HepG2 (cell line): ENCODE data around the gene PRR33. TPM values are rescaled to one million over a fixed set of nuclear protein-coding genes. Genes with fewer than 3 reads are reported as not detected.

Source experiments
- ATAC-seq: fragments of 200-7000 bp; cut with Tn5 transposase; 3 replicates; pipeline ENCODE4 v1.9.1; 2020; ENCODE audit warnings: mild to moderate bottlenecking, moderate library complexity
- Bru-seq: library from RNA; stranded (reverse); fragments of 400-500 nt; gene quantifications from one replicate; lab custom pipeline; 2021; lab: Mats Ljungman, UMichigan
- BruChase-seq, 2 experiments: library from RNA; stranded (reverse); fragments of 400-500 nt; gene quantifications; one replicate each; lab custom pipeline; 2021; lab: Mats Ljungman, UMichigan
- BruUV-seq: library from RNA; stranded (reverse); fragments of 400-500 nt; replicated peaks from 2 replicates; lab custom pipeline; 2021; lab: Mats Ljungman, UMichigan
- CTCF ChIA-PET: fragments of 300-600 bp; formaldehyde crosslinking; extraction: SDS; loops from one replicate; lab custom pipeline; 2021; ENCODE audit warnings: low total read pairs, inconsistent platforms, low intra/inter-chr PET ratio; lab: Yijun Ruan, JAX
- POLR2A ChIA-PET: fragments of 350-600 bp; sonication (Branson Sonifier 250); formaldehyde crosslinking; loops from one replicate; lab custom pipeline; 2020; ENCODE audit warnings: antibody characterized with exemption, inconsistent platforms; lab: Yijun Ruan, JAX
- DNase-seq: peaks from one replicate; pipeline ENCODE4 v3.0.0-alpha.2; 2015; ENCODE audit warnings: low spot score
- FAIRE-seq: peaks from 3 replicates; lab custom pipeline; 2011; peaks lifted over from hg19 to GRCh38; lab: Jason Lieb, UNC
- H2AFZ ChIP-seq: one replicate; pipeline ENCODE4 v1.6.1; 2011; ENCODE audit warnings: low read length, inconsistent platforms
- H3K27ac ChIP-seq: fragments of 300-600 bp; 3 replicates; pipeline ENCODE4 v1.8.0; 2011; ENCODE audit warnings: mixed run types, mild to moderate bottlenecking, mixed read lengths, low read length, inconsistent platforms; ENCODE audit not compliant: insufficient read depth; ENCODE audit errors: extremely low read length
- H3K27me3 ChIP-seq, 2 experiments: fragments of 200-600 bp in 1 of 2; 2 replicates in 1 of 2; 3 replicates in 1 of 2; pipeline versions ENCODE4 v1.6.0 to v1.8.0; 2011; ENCODE audit warnings: low read length in 2 of 2, mild to moderate bottlenecking in 2 of 2, moderate library complexity in 2 of 2, inconsistent platforms in 1 of 2; ENCODE audit not compliant: insufficient read depth in 2 of 2, control insufficient read depth in 1 of 2
- H3K36me3 ChIP-seq, 2 experiments: fragments of 200-600 bp in 1 of 2; replicated peaks in 1 of 2; 2 replicates in 1 of 2; 3 replicates in 1 of 2; pipeline versions ENCODE4 v1.5.1 to v1.8.0; 2011; ENCODE audit warnings: low read length in 2 of 2, inconsistent platforms in 1 of 2; ENCODE audit not compliant: insufficient read depth in 2 of 2, control insufficient read depth in 1 of 2
- H3K4me1 ChIP-seq: 2 replicates; pipeline ENCODE4 v1.5.1; 2012; ENCODE audit warnings: low read length, inconsistent platforms; ENCODE audit not compliant: insufficient read depth
- H3K4me2 ChIP-seq: 2 replicates; pipeline ENCODE4 v1.6.0; 2011; ENCODE audit warnings: low read depth, low read length, inconsistent platforms
- H3K4me3 ChIP-seq, 3 experiments: fragments of 200-600 bp in 1 of 3; sonication (generic), shearing (Covaris generic) in 1 of 3; replicated peaks in 1 of 3; 2 replicates each; pipeline ENCODE4 v1.5.1; 2011 to 2016; ENCODE audit warnings: low read length in 3 of 3, inconsistent platforms in 2 of 3, low read depth in 2 of 3, mild to moderate bottlenecking in 2 of 3, control low read depth in 1 of 3, mixed read lengths in 1 of 3; ENCODE audit not compliant: insufficient read depth in 1 of 3
- H3K79me2 ChIP-seq: one replicate; pipeline ENCODE4 v1.6.1; 2011; ENCODE audit warnings: low read length, inconsistent platforms; ENCODE audit not compliant: insufficient read depth
- H3K9ac ChIP-seq: 2 replicates; pipeline ENCODE4 v1.6.0; 2011; ENCODE audit warnings: mild to moderate bottlenecking, low read depth, low read length, inconsistent platforms; ENCODE audit not compliant: insufficient read depth
- H3K9me3 ChIP-seq: 2 replicates; pipeline ENCODE4 v1.5.1; 2012; ENCODE audit warnings: mild to moderate bottlenecking, low read length
- H4K20me1 ChIP-seq: 2 replicates; pipeline ENCODE4 v1.6.0; 2011; ENCODE audit warnings: inconsistent platforms, mild to moderate bottlenecking, low read length, moderate library complexity; ENCODE audit not compliant: insufficient read depth
- MTA3 ChIP-seq: sonication (generic); formaldehyde crosslinking; IDR thresholded peaks from 2 replicates; pipeline ENCODE4 v1.4.0; 2020; ENCODE audit warnings: missing genetic modification reagents
- PLSCR1 ChIP-seq: sonication (generic); formaldehyde crosslinking; IDR thresholded peaks from 2 replicates; pipeline ENCODE4 v1.5.0; 2020; ENCODE audit warnings: missing genetic modification reagents, mild to moderate bottlenecking, borderline replicate concordance
- RAD51 ChIP-seq: fragments of 450-650 bp; IDR thresholded peaks from 2 replicates; pipeline ENCODE4 v1.6.1; 2016; ENCODE audit warnings: borderline replicate concordance
- SMAD9 ChIP-seq: sonication (generic); formaldehyde crosslinking; IDR thresholded peaks from 2 replicates; pipeline ENCODE4 v1.5.1; 2020; ENCODE audit warnings: mild to moderate bottlenecking, missing genetic modification reagents
- ZBTB14 ChIP-seq: sonication (generic); formaldehyde crosslinking; IDR thresholded peaks from 2 replicates; pipeline ENCODE4 v1.4.0; 2020; ENCODE audit warnings: missing genetic modification reagents
- ZMYM4 ChIP-seq: sonication (generic); formaldehyde crosslinking; IDR thresholded peaks from 2 replicates; pipeline ENCODE4 v1.8.1; 2023; ENCODE audit warnings: mild to moderate bottlenecking, missing genetic modification reagents
- ZNF619 ChIP-seq: sonication (generic); formaldehyde crosslinking; IDR thresholded peaks from 2 replicates; pipeline ENCODE4 v1.4.0; 2020; ENCODE audit warnings: mild to moderate bottlenecking, missing genetic modification reagents
- ZNF891 ChIP-seq: sonication (generic); formaldehyde crosslinking; IDR thresholded peaks from 2 replicates; pipeline ENCODE4 v1.5.0; 2020; ENCODE audit warnings: mild to moderate bottlenecking, missing genetic modification reagents
- ZSCAN29 ChIP-seq: sonication (generic); formaldehyde crosslinking; conservative IDR thresholded peaks from 2 replicates; pipeline ENCODE4 v1.4.0; 2020; ENCODE audit warnings: mild to moderate bottlenecking, missing genetic modification reagents
- WGBS: methylation state at CpG from one replicate; pipeline ENCODE4 v1.1.6; 2017; ENCODE audit warnings: low lambda C conversion rate; 5-methylcytosine and 5-hydroxymethylcytosine counted together
- in situ Hi-C: cut with HindIII; loops from 2 replicates; pipeline ENCODE4 v1.10.0; 2017; ENCODE audit warnings: low pct_unique_long_range_greater_than_20kb; ENCODE audit not compliant: extremely low pct_ligation_motif_present
- intact Hi-C: fragments of 100-400 bp; cut with micrococcal nuclease; formaldehyde crosslinking; loops from one replicate; pipeline ENCODE4 v1.10.0; 2022; ENCODE audit not compliant: unreplicated experiment
- long read RNA-seq, 2 experiments: library from RNA in 1 of 2; library from polyadenylated mRNA in 1 of 2; stranded (forward) in 1 of 2; unstranded in 1 of 2; transcript quantifications; one replicate each; pipeline ENCODE4 v2.0.0, GENCODE V29; 2019 to 2022
- polyA minus RNA-seq, 3 experiments: library from RNA; depleted of rRNA, polyadenylated mRNA; stranded (reverse); fragments of >200 nt; gene quantifications; 2 replicates each; pipeline ENCODE4 v1.2.3, GENCODE V29; 2011; ENCODE audit warnings: low replicate concordance in 1 of 3
- polyA plus RNA-seq, 8 experiments: library from polyadenylated mRNA; depleted of rRNA in 3 of 8; stranded (reverse) in 7 of 8; unstranded in 1 of 8; fragments of >200 nt; fragmentation: Illumina TruSeq in 4 of 8; extraction: Trizol in 4 of 8; gene quantifications; 2 replicates each; pipeline versions ENCODE4 v1.2.1 to v1.2.3, GENCODE V29; 2011 to 2016; ENCODE audit warnings: low read depth in 4 of 8, missing spikeins in 1 of 8, mixed read lengths in 1 of 8; ENCODE audit not compliant: insufficient read depth in 1 of 8
- total RNA-seq, 5 experiments: library from RNA; depleted of rRNA; stranded (reverse); fragments of >200 nt; fragmentation: Illumina TruSeq; extraction: Trizol; gene quantifications; 2 replicates each; pipeline ENCODE4 v1.2.3, GENCODE V29; 2016; ENCODE audit warnings: low read depth in 1 of 5

Gene PRR33
- not detected in 2 replicates for total RNA-seq (2016; rRNA removed; fragmentation: Illumina TruSeq; extraction: Trizol)
- total RNA-seq (2016; cell fraction: cytosol; rRNA removed; fragmentation: Illumina TruSeq; extraction: Trizol; ENCODE audit: low read depth), result not detected in 2 replicates
- not detected in 2 replicates for total RNA-seq (2016; cell fraction: insoluble cytoplasmic fraction; rRNA removed; fragmentation: Illumina TruSeq; extraction: Trizol)
- total RNA-seq (2016; cell fraction: membrane; rRNA removed; fragmentation: Illumina TruSeq; extraction: Trizol), result not detected in 2 replicates
- total RNA-seq (2016; cell fraction: nucleus; rRNA removed; fragmentation: Illumina TruSeq; extraction: Trizol), result not detected in 2 replicates
- polyA plus RNA-seq (2011; rRNA removed), result not detected in 2 replicates
- polyA plus RNA-seq (2011; cell fraction: cytosol; rRNA removed), result not detected in 2 replicates
- polyA plus RNA-seq (2011; cell fraction: nucleus; rRNA removed), result not detected in 2 replicates
- polyA plus RNA-seq (2012), result 0.05 TPM in 1 of 2 replicates, not detected in the other
- polyA plus RNA-seq (2016; cell fraction: cytosol; fragmentation: Illumina TruSeq; extraction: Trizol; ENCODE audit: low read depth), result not detected in 2 replicates
- not detected in 2 replicates for polyA plus RNA-seq (2016; cell fraction: insoluble cytoplasmic fraction; fragmentation: Illumina TruSeq; extraction: Trizol; ENCODE audit: low read depth)
- polyA plus RNA-seq (2016; cell fraction: membrane; fragmentation: Illumina TruSeq; extraction: Trizol; ENCODE audit: low read depth), result not detected in 2 replicates
- polyA plus RNA-seq (2016; cell fraction: nucleus; fragmentation: Illumina TruSeq; extraction: Trizol; ENCODE audit: insufficient read depth, low read depth), result not detected in 2 replicates
- polyA minus RNA-seq (2011; rRNA and poly(A)+ RNA removed; ENCODE audit: low replicate concordance), result not detected in 2 replicates
- polyA minus RNA-seq (2011; cell fraction: cytosol; rRNA and poly(A)+ RNA removed), result not detected in 2 replicates
- not detected in 2 replicates for polyA minus RNA-seq (2011; cell fraction: nucleus; rRNA and poly(A)+ RNA removed)
- Bru-seq, nascent RNA, result not detected
- BruChase-seq, experiment 1, labeled RNA remaining after a 6-hour chase, result not detected
- BruChase-seq, experiment 2, labeled RNA remaining after a 2-hour chase, result not detected
- long read RNA-seq, experiment 1, result 0 reads
- long read RNA-seq, experiment 2, result 0 reads

- CTCF ChIA-PET, result no interaction called here
These were observed at the start of gene PRR33 for GRCh38 chr11:1891831-1892115. TSS of gene PRR33 (minus strand) at chr11:1891895. CDS start at chr11:1890584, 1,311 bp downstream.

More at GRCh38 chr11:1891831-1892115, at the start of gene PRR33:
- Histone ChIP-seq H3K79me2 (no peaks in the 10 kb centered on the region), H3K9ac (no peak within 1 kb of the TSS), H3K4me1 (no peaks in the 10 kb centered on the region), H3K36me3 (no peaks in the 10 kb centered on the region), H3K27me3 (peaks cover 15 to 62% of the 10 kb centered on the region in 2 experiments), H3K27ac (no peak within 1 kb of the TSS), H2AFZ (no peak within 1 kb of the TSS), H4K20me1 (no peaks in the 10 kb centered on the region), H3K9me3 (no peaks in the 10 kb centered on the region), H3K4me2 (no peak within 1 kb of the TSS), H3K4me3 (no peak within 1 kb of the TSS)
- in situ Hi-C loops (no loop called here), intact Hi-C loops (no loop called here)
- TF ChIP-seq ZMYM4 (no peak), MTA3 (no peak), RAD51 (no peak), ZNF891 (CRISPR knock-in tag) (no peak), SMAD9 (no peak), ZBTB14 (no peak), ZSCAN29 (CRISPR knock-in tag) (no peak), PLSCR1 (CRISPR knock-in tag) (no peak), ZNF619 (CRISPR knock-in tag) (no peak)
- DNase-seq (no peak), ATAC-seq (no peak), FAIRE-seq (no peak)
- POLR2A ChIA-PET, result no interaction called here
- BruUV-seq, result no TSS peak
- WGBS, result 58% methylated on average over 7 of the region's 7 CpGs
